HepG2 (cell line): ENCODE measurements around the gene SUB1. TPM values are rescaled to one million over a fixed set of nuclear protein-coding genes. Genes with fewer than 3 reads are reported as not detected.

ENCODE experiments used
- AHR ChIP-seq: IDR thresholded peaks from 2 replicates; pipeline ENCODE4 v1.6.1; 2018; ENCODE audit warnings: missing genetic modification reagents, missing compliant biosample characterization
- BCL6 ChIP-seq: IDR thresholded peaks from 2 replicates; pipeline ENCODE4 v1.6.1; 2016; ENCODE audit warnings: missing genetic modification reagents, missing compliant biosample characterization
- CENPX ChIP-seq: sonication (generic); formaldehyde crosslinking; IDR thresholded peaks from 2 replicates; pipeline ENCODE4 v1.9.0; 2021; ENCODE audit warnings: mild to moderate bottlenecking, missing genetic modification reagents, moderate library complexity
- GATAD2A ChIP-seq: IDR thresholded peaks from 2 replicates; pipeline ENCODE4 v1.6.1; 2016
- GTF3A ChIP-seq: sonication (generic); formaldehyde crosslinking; conservative IDR thresholded peaks from 2 replicates; pipeline ENCODE4 v1.4.0; 2020; ENCODE audit warnings: mild to moderate bottlenecking, missing genetic modification reagents
- HNF4A ChIP-seq: sonication (generic); formaldehyde crosslinking; IDR thresholded peaks from 2 replicates; pipeline ENCODE4 v1.4.0; 2020; ENCODE audit warnings: missing genetic modification reagents
- IKZF4 ChIP-seq: sonication (generic); formaldehyde crosslinking; IDR thresholded peaks from 2 replicates; pipeline ENCODE4 v1.5.1; 2020; ENCODE audit warnings: borderline replicate concordance, mild to moderate bottlenecking, low read depth, missing genetic modification reagents; ENCODE audit errors: not compliant biosample characterization
- ISL2 ChIP-seq: sonication (generic); formaldehyde crosslinking; IDR thresholded peaks from 2 replicates; pipeline ENCODE4 v1.5.0; 2020; ENCODE audit warnings: missing genetic modification reagents
- KLF6 ChIP-seq: IDR thresholded peaks from 2 replicates; pipeline ENCODE4 v1.8.0; 2016; ENCODE audit warnings: missing biosample characterization, missing genetic modification reagents
- MAX ChIP-seq: IDR thresholded peaks from 2 replicates; pipeline ENCODE4 v1.6.1; 2012; ENCODE audit warnings: inconsistent platforms
- MED1 ChIP-seq: sonication (generic); formaldehyde crosslinking; IDR thresholded peaks from 2 replicates; pipeline ENCODE4 v1.4.0; 2020; ENCODE audit warnings: missing genetic modification reagents
- NR2F2 ChIP-seq: IDR thresholded peaks from 2 replicates; pipeline ENCODE4 v1.6.1; 2012; ENCODE audit warnings: low read depth, inconsistent platforms, borderline replicate concordance
- NR2F6 ChIP-seq, 2 experiments: IDR thresholded peaks; 2 replicates each; pipeline ENCODE4 v1.6.1; 2016; ENCODE audit warnings: antibody characterized with exemption in 1 of 2, mild to moderate bottlenecking in 1 of 2
- PAXIP1 ChIP-seq: sonication (generic); formaldehyde crosslinking; conservative IDR thresholded peaks from 2 replicates; pipeline ENCODE4 v1.4.0; 2020; ENCODE audit warnings: mild to moderate bottlenecking, missing genetic modification reagents, moderate library complexity
- RAD51 ChIP-seq: fragments of 450-650 bp; IDR thresholded peaks from 2 replicates; pipeline ENCODE4 v1.6.1; 2016; ENCODE audit warnings: borderline replicate concordance
- RORA ChIP-seq: sonication (generic); formaldehyde crosslinking; IDR thresholded peaks from 2 replicates; pipeline ENCODE4 v1.5.0; 2020; ENCODE audit warnings: mild to moderate bottlenecking, missing genetic modification reagents, moderate library complexity
- RXRA ChIP-seq: sonication (generic); formaldehyde crosslinking; IDR thresholded peaks from 2 replicates; pipeline ENCODE4 v1.5.1; 2020; ENCODE audit warnings: missing genetic modification reagents
- SNAI1 ChIP-seq: sonication (generic); formaldehyde crosslinking; IDR thresholded peaks from 2 replicates; pipeline ENCODE4 v1.5.0; 2020; ENCODE audit warnings: mild to moderate bottlenecking, missing genetic modification reagents, borderline replicate concordance
- SOX13 ChIP-seq, 3 experiments: fragments of 450-650 bp in 1 of 3; sonication (generic) in 1 of 3; formaldehyde crosslinking in 1 of 3; IDR thresholded peaks in 2 of 3; conservative IDR thresholded peaks in 1 of 3; 2 replicates each; pipeline versions ENCODE4 v1.5.0 to v1.6.1; 2016 to 2020; ENCODE audit warnings: antibody characterized with exemption in 1 of 3, mild to moderate bottlenecking in 1 of 3, missing compliant biosample characterization in 1 of 3, missing genetic modification reagents in 1 of 3, moderate library complexity in 1 of 3
- ZBTB25 ChIP-seq: IDR thresholded peaks from 2 replicates; pipeline ENCODE4 v1.6.1; 2018; ENCODE audit warnings: missing genetic modification reagents
- ZMYM4 ChIP-seq: sonication (generic); formaldehyde crosslinking; IDR thresholded peaks from 2 replicates; pipeline ENCODE4 v1.8.1; 2023; ENCODE audit warnings: mild to moderate bottlenecking, missing genetic modification reagents
- ZNF333 ChIP-seq: sonication (generic); formaldehyde crosslinking; IDR thresholded peaks from 2 replicates; pipeline ENCODE4 v1.4.0; 2020; ENCODE audit warnings: mild to moderate bottlenecking, missing genetic modification reagents, borderline replicate concordance
- ZNF44 ChIP-seq: sonication (generic); formaldehyde crosslinking; IDR thresholded peaks from 2 replicates; pipeline ENCODE4 v1.5.1; 2020; ENCODE audit warnings: mild to moderate bottlenecking, missing genetic modification reagents
- ZNF564 ChIP-seq: sonication (generic); formaldehyde crosslinking; IDR thresholded peaks from 2 replicates; pipeline ENCODE4 v1.8.1; 2023; ENCODE audit warnings: mild to moderate bottlenecking, missing genetic modification reagents
- ZNF816 ChIP-seq: sonication (generic); formaldehyde crosslinking; IDR thresholded peaks from 2 replicates; pipeline ENCODE4 v1.8.0; 2022; ENCODE audit warnings: missing genetic modification reagents, mild to moderate bottlenecking, borderline replicate concordance
- ZNF83 ChIP-seq: sonication (generic); formaldehyde crosslinking; IDR thresholded peaks from 2 replicates; pipeline ENCODE4 v1.4.0; 2020; ENCODE audit warnings: missing genetic modification reagents, mild to moderate bottlenecking, borderline replicate concordance
- polyA plus RNA-seq, 8 experiments: library from polyadenylated mRNA; depleted of rRNA in 3 of 8; stranded (reverse) in 7 of 8; unstranded in 1 of 8; fragments of >200 nt; fragmentation: Illumina TruSeq in 4 of 8; extraction: Trizol in 4 of 8; gene quantifications; 2 replicates each; pipeline versions ENCODE4 v1.2.1 to v1.2.3, GENCODE V29; 2011 to 2016; ENCODE audit warnings: low read depth in 4 of 8, missing spikeins in 1 of 8, mixed read lengths in 1 of 8; ENCODE audit not compliant: insufficient read depth in 1 of 8
- total RNA-seq, 5 experiments: library from RNA; depleted of rRNA; stranded (reverse); fragments of >200 nt; fragmentation: Illumina TruSeq; extraction: Trizol; gene quantifications; 2 replicates each; pipeline ENCODE4 v1.2.3, GENCODE V29; 2016; ENCODE audit warnings: low read depth in 1 of 5

Gene SUB1
- total and polyA plus RNA-seq, 2 of the 13 experiments (the other 11 are each of a cell fraction or from before 2014, with no cell fraction given) = 182 to 693 TPM

- TF ChIP-seq ZNF333 (CRISPR knock-in tag) = no peak
- TF ChIP-seq GTF3A (CRISPR knock-in tag) = no peak
- no peak for TF ChIP-seq SOX13 (IDR thresholded peaks at IDR 0.05)
- TF ChIP-seq SOX13 (CRISPR knock-in tag; conservative IDR thresholded peaks at IDR 0.05 in 1 of 2, IDR thresholded peaks at IDR 0.05 in 1 of 2) = peak in 1 of 2 experiments; percentile 67; a peak in 2 of 4 replicates
- TF ChIP-seq ZMYM4 = peak; percentile 57
- TF ChIP-seq NR2F6 (IDR thresholded peaks at IDR 0.05) = peak; percentile 45; the same call in 1 of the 2 replicates
- TF ChIP-seq NR2F6 (CRISPR knock-in tag; IDR thresholded peaks at IDR 0.05) = 0 out of 2 replicates have a peak, but pooled peaks have one; percentile 27
- TF ChIP-seq SNAI1 (CRISPR knock-in tag) = no peak
- TF ChIP-seq RAD51 = no peak
- peak; percentile 68 for TF ChIP-seq HNF4A (CRISPR knock-in tag)
- TF ChIP-seq ZBTB25 (CRISPR knock-in tag) = no peak
- TF ChIP-seq CENPX (CRISPR knock-in tag) = no peak
- TF ChIP-seq KLF6 (CRISPR knock-in tag) = no peak
- TF ChIP-seq ISL2 (CRISPR knock-in tag) = 0 out of 2 replicates have a peak, but pooled peaks have one; percentile 42
- TF ChIP-seq ZNF816 = no peak
- 0 out of 2 replicates have a peak, but pooled peaks have one; percentile 28 for TF ChIP-seq GATAD2A (CRISPR knock-in tag)
- no peak for TF ChIP-seq RORA (CRISPR knock-in tag)
- peak; percentile 26; the same call in 1 of the 2 replicates for TF ChIP-seq MED1
- no peak for TF ChIP-seq ZNF83 (CRISPR knock-in tag)
- TF ChIP-seq ZNF564 (CRISPR knock-in tag) = peak; percentile 100
- TF ChIP-seq NR2F2 = peak; percentile 68; the same call in 1 of the 2 replicates
- TF ChIP-seq RXRA (CRISPR knock-in tag) = peak; percentile 79; the same call in 1 of the 2 replicates
- TF ChIP-seq IKZF4 (CRISPR knock-in tag) = no peak
- no peak for TF ChIP-seq ZNF44 (CRISPR knock-in tag)
- no peak for TF ChIP-seq AHR (CRISPR knock-in tag)
- peak; percentile 54; the same call in 1 of the 2 replicates for TF ChIP-seq PAXIP1
- TF ChIP-seq MAX = 0 out of 2 replicates have a peak, but pooled peaks have one; percentile 21
- peak; percentile 24; the same call in 1 of the 2 replicates for TF ChIP-seq BCL6
Observed at GRCh38 chr5:32566319-32567111, 18.8 kb upstream of the SUB1 start (continued).
